Endometrial microvascular endothelial cells (primary cell): ENCODE data around the gene KLHL17. TPM values are rescaled to one million over a fixed set of nuclear protein-coding genes. Genes with fewer than 3 reads are reported as not detected.
"Not testable (repeated sequence)": the region's sequence is repeated elsewhere in the genome, so short reads cannot be mapped to it uniquely, and the experiment has no call there.

Experiments used
- in situ Hi-C: cut with HindIII; loops from 2 replicates; pipeline ENCODE4 v1.10.0; 2017; ENCODE audit warnings: low sequenced_read_pairs, low pct_unique_long_range_greater_than_20kb; ENCODE audit errors: inconsistent ontology term
- total RNA-seq: library from RNA; depleted of rRNA; stranded (reverse); fragments of >200 nt; gene quantifications from one replicate; pipeline ENCODE4 v1.2.3, GENCODE V29; 2015; ENCODE audit errors: inconsistent ontology term

The KLHL17 gene
- total RNA-seq, 1 donor from 2014 or later, result 6.1 TPM

DNA sequence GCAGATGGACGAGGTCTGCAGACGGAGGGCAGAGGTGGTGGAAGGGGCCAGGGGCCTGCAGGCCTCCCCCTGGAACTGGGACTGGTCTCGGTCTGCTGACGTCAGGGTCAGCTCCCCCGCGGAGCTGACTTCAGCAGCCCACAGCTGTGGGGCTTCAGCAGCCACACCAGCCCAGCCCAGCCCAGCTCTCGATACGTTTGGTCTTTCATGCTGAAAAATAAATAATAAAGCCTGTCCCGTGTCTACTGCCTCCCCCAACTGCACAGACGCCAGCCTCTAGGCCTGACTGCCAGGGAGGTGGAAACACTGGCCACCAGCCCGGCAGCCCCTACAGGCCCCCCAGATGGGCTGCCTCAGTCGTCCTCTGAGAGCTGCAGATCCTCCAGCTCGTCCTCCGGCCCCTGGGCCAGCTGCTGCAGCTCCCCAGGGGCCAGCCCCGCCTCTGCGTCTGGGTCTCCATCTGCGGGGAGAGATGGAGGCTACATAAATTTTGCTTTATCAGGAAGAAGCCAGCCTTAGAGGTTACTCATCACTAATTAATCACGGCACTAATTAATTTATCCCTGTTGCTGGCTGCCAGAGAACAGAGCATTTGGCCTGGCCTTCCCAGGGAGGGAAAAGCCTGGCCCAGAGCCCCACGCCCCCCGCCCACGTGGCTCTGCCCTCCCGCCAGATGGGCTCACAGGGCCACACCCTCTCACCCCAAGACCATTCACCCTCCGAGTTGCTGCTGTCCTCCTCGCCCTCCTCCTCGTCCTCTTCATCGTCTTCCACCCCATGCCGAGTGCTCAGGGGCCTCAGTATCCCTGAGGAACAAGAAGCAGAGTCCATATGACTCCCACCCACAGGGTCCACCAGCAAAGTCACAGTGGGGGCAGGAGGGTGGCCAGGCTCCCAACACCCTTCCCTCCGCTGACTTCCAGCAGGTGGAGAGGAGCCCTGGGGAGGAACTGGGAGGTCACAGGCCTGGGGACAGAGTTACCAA is 15.8 kb upstream of the KLHL17 start:
- in situ Hi-C loops, result no loop called here

DNA sequence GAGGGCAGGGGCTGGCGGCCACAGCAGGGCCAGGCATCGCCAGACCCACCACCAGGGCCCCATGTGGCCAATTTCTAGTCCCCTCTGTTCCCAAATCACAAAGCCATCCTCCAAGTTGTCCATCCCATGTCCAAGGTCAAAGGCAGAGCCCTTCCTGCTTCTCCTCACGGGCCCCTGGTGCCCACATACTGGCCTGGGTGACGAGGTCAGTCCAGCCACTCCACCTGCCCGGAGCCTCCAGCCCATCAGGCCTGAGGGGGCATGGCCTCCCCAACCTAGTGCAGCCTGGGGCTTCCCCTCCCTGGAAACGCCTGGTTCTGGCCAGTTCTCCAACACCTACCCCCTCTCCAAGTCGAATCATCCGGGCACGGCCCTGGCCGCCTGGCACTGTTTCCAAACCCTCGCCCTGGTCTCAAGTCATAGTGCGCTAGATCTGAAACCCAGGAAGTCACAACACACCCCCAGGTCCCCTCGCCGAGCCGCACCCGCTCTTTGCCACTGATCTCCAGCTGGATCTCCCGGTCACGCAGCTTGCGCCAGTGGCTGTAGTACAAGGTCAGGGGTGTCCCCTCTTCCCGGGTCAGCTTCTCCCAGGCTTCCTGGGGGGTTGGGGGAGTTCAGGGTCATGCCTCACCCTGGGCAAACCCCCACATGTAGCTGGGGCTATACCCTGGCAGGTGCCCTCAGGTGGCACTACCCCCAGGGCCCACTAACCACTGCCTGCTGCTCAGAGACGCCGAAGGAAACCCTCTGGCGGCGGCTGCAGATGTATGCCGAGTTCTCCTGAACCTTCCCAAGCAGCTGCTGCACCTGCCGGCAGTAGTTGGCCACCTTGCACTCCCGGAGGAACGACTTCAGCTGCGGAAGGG is 14.5 kb upstream of the KLHL17 start:
- in situ Hi-C loops, result no loop called here

GRCh38 chr1:946811-947210 is 13.6 kb upstream of the KLHL17 start:
- in situ Hi-C loops, result not testable (repeated sequence)

GRCh38 chr1:947958-948357 is 12.4 kb upstream of the KLHL17 start:
- in situ Hi-C loops, result no loop called here

DNA sequence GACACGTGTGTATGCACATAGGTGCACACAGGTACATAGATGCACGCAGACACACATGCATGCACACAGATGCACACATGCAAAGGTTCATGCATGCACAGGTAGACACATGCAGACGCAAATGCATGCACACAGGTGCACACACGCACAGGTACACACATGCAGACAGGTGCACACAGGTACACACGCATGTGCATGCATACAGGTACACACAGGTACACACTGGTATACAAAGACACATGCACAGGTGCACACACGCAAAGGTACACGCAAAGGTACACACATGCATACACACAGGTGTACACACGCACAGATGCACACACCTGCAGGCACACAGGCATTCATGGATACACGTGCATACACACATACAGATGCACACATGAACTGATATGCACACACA is 10.1 kb upstream of the KLHL17 start:
- in situ Hi-C loops, result no loop called here

DNA sequence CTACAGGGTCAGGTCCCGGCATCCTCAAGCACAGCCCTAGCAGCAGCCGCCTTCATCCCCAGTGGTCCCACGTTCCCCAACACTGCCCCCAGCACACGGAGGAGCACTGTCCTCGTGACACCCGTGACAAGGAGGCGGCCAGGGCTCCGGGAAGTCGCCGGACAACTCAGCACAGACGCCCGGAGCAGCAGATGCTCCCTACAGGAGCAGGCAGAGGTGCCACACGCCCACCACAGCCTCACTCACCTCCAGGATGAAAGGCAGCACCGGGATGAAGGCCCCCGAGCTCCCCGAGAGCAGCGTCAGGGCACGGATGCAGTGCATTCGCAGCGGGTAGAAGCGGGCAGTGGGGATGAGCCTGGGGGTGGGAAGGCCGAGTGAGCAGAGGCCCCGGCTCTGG is 9.5 kb upstream of the KLHL17 start:
- in situ Hi-C loops, result no loop called here

DNA sequence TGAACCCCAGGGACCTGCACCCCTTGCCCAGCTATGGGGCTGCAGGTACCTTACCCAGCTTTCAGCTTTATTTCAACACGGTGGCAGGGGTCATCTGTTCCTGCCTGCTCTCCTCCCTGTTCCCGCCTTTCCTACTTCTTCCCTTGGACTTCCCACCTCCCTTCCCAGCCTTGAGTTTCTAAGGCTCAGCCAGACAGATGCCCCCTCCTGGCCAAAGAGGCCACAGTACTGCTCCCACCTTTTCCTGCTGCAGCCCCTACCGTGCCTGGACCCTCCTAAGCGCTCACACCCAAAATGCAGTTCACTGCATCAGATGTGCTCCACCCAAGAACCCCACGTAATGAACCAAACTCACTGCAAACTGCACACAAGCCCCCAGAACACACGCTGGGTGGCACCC is 9.0 kb upstream of the KLHL17 start:
- in situ Hi-C loops, result no loop called here

DNA sequence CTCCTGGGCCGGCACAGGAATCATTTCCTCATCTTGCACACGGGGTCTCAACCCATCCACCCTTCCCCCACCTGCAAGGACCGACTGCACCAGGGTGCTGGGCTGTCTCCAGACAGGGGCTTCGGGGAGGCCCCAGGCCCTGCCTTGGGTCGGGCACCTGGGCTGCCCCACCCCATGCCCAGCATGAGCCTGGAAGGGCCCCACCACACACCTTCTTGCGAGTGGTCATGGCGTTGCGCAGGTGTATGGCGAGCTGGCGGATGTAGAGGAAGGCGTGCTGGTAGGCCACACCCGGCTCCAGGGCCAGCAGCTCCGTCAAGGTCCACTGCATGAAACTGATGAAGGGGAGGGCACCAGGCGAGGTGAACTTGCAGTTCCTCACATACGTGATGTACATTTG is 8.2 kb upstream of the KLHL17 start:
- in situ Hi-C loops, result no loop called here

DNA sequence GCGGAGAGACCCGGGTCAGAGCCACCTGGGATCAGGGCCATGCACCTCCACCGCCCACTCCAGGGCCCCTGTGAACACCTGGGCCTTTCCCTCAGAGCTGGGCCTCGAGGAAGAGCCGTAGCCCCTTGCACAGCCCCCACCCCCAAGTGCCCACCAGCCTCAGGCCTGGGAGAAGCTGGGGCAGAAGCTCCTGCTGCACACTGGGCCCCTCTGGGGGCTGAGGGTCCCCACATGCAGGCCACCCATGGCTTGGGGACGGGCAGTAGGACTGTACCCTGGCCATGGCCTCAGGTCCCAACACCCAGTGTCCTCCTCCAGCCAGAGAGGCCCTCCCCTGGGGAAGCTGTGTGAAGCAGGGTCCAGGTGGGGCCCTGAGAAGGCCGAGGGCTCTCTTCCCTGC is 7.8 kb upstream of the KLHL17 start:
- in situ Hi-C loops, result no loop called here

DNA sequence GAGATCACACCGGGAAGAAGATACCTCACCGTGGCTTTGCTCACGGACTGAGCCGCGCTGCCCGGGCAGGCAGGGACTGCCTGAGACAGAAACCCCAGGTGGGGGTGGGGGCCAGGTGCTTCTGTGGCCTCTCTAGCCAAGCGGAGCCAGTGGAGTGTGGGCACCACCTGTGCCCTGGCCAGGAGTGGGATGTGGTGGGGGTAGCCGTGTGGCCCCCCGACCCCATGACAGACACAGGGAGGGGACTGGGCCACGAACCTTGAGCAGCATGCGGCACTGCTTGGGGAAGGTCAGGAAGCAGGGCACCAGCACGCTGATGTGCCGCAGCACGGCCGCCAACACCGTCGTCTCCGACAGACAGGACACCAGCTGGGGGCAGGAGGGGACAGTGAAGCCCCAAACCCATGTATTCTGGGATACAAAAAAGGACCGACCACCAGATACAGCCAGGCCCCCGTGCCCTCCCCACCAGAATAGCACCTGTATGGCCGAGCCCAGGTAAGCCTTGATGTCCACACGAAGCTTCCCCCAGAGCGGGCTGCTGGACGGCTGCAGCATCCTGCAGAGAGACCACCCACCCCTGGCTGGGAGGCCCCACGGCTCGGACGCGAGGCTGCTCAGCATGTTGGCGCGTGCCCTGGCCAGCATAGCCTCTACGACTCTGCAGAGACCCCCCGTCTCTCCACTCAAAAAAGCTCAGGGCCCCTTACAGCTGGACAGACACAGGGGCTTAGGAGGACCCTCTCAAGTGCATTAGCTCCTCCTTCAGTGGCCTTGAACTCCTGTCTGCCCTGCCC is 6.7 kb upstream of the KLHL17 start:
- in situ Hi-C loops, result no loop called here

- in situ Hi-C loops, result no loop called here
Measured at GRCh38 chr1:954927-955326, 5.5 kb upstream of the KLHL17 start.

- in situ Hi-C loops, result no loop called here
Measured at GRCh38 chr1:955474-955873, 4.9 kb upstream of the KLHL17 start.

- in situ Hi-C loops, result no loop called here
Measured at GRCh38 chr1:956636-957035, 3.7 kb upstream of the KLHL17 start.

DNA sequence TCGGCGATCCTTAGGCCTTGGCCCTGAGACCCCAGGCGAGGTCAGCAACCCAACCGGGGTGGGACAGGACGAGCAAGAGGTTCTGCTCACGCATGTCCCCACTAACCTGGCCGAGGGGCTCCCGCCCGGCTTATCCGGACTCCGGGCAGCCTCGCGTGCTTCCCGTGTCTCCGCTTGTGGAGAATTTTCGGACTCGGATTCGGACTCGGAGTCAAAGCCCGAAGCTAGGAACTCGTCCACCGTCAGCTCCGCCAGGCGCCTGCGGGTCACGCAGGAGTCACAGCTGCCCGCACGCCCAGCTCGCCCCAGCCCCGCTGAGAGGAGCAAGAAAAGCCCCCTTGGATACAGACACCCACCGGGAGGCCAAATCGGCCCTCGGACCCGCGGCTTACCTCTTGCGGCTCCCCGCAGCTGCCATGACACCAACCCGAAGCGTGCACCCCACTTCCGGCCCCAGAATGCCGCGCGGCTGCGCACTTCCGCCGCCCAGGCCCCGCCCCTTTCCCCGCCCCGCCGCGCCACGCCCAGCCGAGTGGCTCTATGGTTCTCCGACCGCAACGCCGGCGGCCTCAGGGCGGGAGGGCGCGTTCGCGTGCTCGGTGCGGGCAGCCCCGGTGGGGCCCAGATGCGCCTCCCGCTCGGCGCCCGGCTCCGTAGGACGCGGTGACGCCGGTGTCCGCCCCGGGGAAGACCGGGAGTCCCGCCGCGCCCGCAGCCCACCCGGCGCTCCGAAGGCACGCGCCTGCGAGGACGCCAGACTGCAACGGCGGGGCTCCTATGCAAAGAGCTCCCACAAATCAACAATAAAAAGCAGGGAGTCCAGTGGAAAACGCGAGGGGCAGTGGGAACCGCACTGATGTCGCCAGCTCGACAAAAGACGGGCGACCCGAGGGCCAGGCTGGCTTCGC is 1.3 kb upstream of the KLHL17 start, which contains the start of gene NOC2L:
Gene NOC2L, minus strand, starts transcription at position 434 of the 908 bp plus-strand sequence. Its CDS starts 16 bp downstream, at position 418.
- in situ Hi-C loops, result no loop called here

GRCh38 chr1:959731-960362 is 537 bp upstream of the KLHL17 start:
- in situ Hi-C loops, result no loop called here

GRCh38 chr1:961132-961669 is 817 bp downstream of the KLHL17 start:
- in situ Hi-C loops, result no loop called here
